Hepatocyte (in vitro differentiated cells): ENCODE results near the gene SELENOM. TPM values are rescaled to one million over a fixed set of nuclear protein-coding genes. Genes with fewer than 3 reads are reported as not detected.
"Not testable (repeated sequence)": the region's sequence is repeated elsewhere in the genome, so short reads cannot be mapped to it uniquely, and the experiment has no call there.

Experiments
- DNase-seq: peaks from one replicate; pipeline ENCODE4 v3.0.0-alpha.2; 2016; ENCODE audit warnings: low spot score
- H2AFZ ChIP-seq: fragments of 200-600 bp; sonication (generic); 2 replicates; pipeline ENCODE4 v1.6.0; 2016; ENCODE audit warnings: antibody characterized with exemption, mild to moderate bottlenecking
- H3K27ac ChIP-seq: fragments of 200-600 bp; sonication (generic); 2 replicates; pipeline ENCODE4 v1.5.1; 2016; ENCODE audit warnings: mild to moderate bottlenecking
- H3K27me3 ChIP-seq: fragments of 200-600 bp; sonication (generic); 2 replicates; pipeline ENCODE4 v1.6.1; 2016
- H3K36me3 ChIP-seq: fragments of 200-600 bp; sonication (generic); replicated peaks from 2 replicates; pipeline ENCODE4 v1.5.1; 2016; ENCODE audit warnings: low read depth; ENCODE audit not compliant: insufficient read depth
- H3K4me1 ChIP-seq: fragments of 200-600 bp; sonication (generic); 2 replicates; pipeline ENCODE4 v1.5.1; 2016; ENCODE audit warnings: mild to moderate bottlenecking, moderate library complexity; ENCODE audit not compliant: insufficient read depth
- H3K4me2 ChIP-seq: fragments of 200-600 bp; sonication (generic); 2 replicates; pipeline ENCODE4 v1.6.0; 2016
- H3K4me3 ChIP-seq: fragments of 200-600 bp; sonication (generic); 2 replicates; pipeline ENCODE4 v1.5.1; 2016; ENCODE audit warnings: mild to moderate bottlenecking
- H3K79me2 ChIP-seq: fragments of 200-600 bp; sonication (generic); 2 replicates; pipeline ENCODE4 v1.6.0; 2017; ENCODE audit warnings: mild to moderate bottlenecking
- H3K9me2 ChIP-seq: fragments of 200-600 bp; sonication (generic); replicated peaks from 2 replicates; pipeline ENCODE4 v1.6.0; 2017; ENCODE audit warnings: mild to moderate bottlenecking; ENCODE audit not compliant: insufficient read depth
- H3K9me3 ChIP-seq: fragments of 200-600 bp; sonication (generic); 2 replicates; pipeline ENCODE4 v1.5.1; 2016; ENCODE audit warnings: low read depth, mild to moderate bottlenecking
- H4K20me1 ChIP-seq: fragments of 200-600 bp; sonication (generic); 2 replicates; pipeline ENCODE4 v1.6.0; 2016; ENCODE audit warnings: mild to moderate bottlenecking; ENCODE audit not compliant: insufficient read depth, poor library complexity, severe bottlenecking
- EZH2 ChIP-seq: fragments of 200-600 bp; sonication (generic); IDR thresholded peaks from 2 replicates; pipeline ENCODE4 v1.6.1; 2016; ENCODE audit warnings: antibody characterized with exemption, mild to moderate bottlenecking, borderline replicate concordance
- EZH2phosphoT487 ChIP-seq: fragments of 200-600 bp; sonication (generic); IDR thresholded peaks from one replicate; pipeline ENCODE4 v1.6.1; 2018; ENCODE audit warnings: antibody characterized with exemption, mild to moderate bottlenecking, low read depth, moderate library complexity; ENCODE audit not compliant: unreplicated experiment, severe bottlenecking
- WGBS: methylation state at CpG from one replicate; pipeline ENCODE4 v1.1.6; 2016; ENCODE audit warnings: low lambda C conversion rate; ENCODE audit errors: missing lambda C conversion rate; 5-methylcytosine and 5-hydroxymethylcytosine counted together
- polyA plus RNA-seq: library from polyadenylated mRNA; unstranded; fragments of >200 nt; fragmentation: Nextera tagmentation; extraction: Ambion mirVana; gene quantifications from 2 replicates; pipeline ENCODE4 v1.2.1, GENCODE V29; 2016
- total RNA-seq: library from RNA; depleted of rRNA; stranded (reverse); fragments of >200 nt; gene quantifications from 2 replicates; pipeline ENCODE4 v1.2.3, GENCODE V29; 2014
- TF ChIP-seq, protein P1 (sequence below): fragments of 200-600 bp; sonication (generic); IDR thresholded peaks from 2 replicates; pipeline ENCODE4 v1.5.1; 2016; ENCODE audit warnings: antibody characterized with exemption, mild to moderate bottlenecking; ENCODE audit not compliant: poor library complexity

SELENOM gene
- total and polyA plus RNA-seq, 2 experiments from 2014 or later: 130 to 240 TPM

GRCh38 chr22:31068970-31069369, 38.4 kb downstream of the SELENOM start:
- H3K4me2 ChIP-seq: no peak overlapping the region
- no peak for DNase-seq
- H3K9me2 ChIP-seq: no peaks in the 10 kb centered on the region
- H3K4me1 ChIP-seq: no peaks in the 10 kb centered on the region
- no peaks in the 10 kb centered on the region for H3K79me2 ChIP-seq
- H3K36me3 ChIP-seq: no peaks in the 10 kb centered on the region
- no peaks in the 10 kb centered on the region for H4K20me1 ChIP-seq
- H3K9me3 ChIP-seq: no peaks in the 10 kb centered on the region
- no peak overlapping the region for H2AFZ ChIP-seq
- TF ChIP-seq EZH2phosphoT487 (no peak), EZH2 (no peak)
- TF ChIP-seq, protein P1, sequence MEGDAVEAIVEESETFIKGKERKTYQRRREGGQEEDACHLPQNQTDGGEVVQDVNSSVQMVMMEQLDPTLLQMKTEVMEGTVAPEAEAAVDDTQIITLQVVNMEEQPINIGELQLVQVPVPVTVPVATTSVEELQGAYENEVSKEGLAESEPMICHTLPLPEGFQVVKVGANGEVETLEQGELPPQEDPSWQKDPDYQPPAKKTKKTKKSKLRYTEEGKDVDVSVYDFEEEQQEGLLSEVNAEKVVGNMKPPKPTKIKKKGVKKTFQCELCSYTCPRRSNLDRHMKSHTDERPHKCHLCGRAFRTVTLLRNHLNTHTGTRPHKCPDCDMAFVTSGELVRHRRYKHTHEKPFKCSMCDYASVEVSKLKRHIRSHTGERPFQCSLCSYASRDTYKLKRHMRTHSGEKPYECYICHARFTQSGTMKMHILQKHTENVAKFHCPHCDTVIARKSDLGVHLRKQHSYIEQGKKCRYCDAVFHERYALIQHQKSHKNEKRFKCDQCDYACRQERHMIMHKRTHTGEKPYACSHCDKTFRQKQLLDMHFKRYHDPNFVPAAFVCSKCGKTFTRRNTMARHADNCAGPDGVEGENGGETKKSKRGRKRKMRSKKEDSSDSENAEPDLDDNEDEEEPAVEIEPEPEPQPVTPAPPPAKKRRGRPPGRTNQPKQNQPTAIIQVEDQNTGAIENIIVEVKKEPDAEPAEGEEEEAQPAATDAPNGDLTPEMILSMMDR: no peak
- H3K27ac ChIP-seq: no peak overlapping the region
- 75% methylated on average over 11 of the region's 11 CpGs for WGBS
- H3K4me3 ChIP-seq: no peak overlapping the region
- no peaks in the 10 kb centered on the region for H3K27me3 ChIP-seq

- no peaks in the 10 kb centered on the region for H4K20me1 ChIP-seq
- H3K4me2 ChIP-seq: no peak overlapping the region
- no peaks in the 10 kb centered on the region for H3K36me3 ChIP-seq
- H3K79me2 ChIP-seq: no peaks in the 10 kb centered on the region
- H3K4me1 ChIP-seq: peaks cover 11% of the 10 kb centered on the region
- no peaks in the 10 kb centered on the region for H3K9me3 ChIP-seq
- TF ChIP-seq, protein P1: no peak
- TF ChIP-seq EZH2phosphoT487: no peak
- no peak for TF ChIP-seq EZH2
- DNase-seq: no peak
- H3K9me2 ChIP-seq: no peaks in the 10 kb centered on the region
- no peak overlapping the region for H2AFZ ChIP-seq
- 95% methylated on average over 6 of the region's 6 CpGs for whole genome bisulfite sequencing
- H3K27ac ChIP-seq: peak overlapping the region; percentile 6
- no peak overlapping the region for H3K4me3 ChIP-seq
- no peaks in the 10 kb centered on the region for H3K27me3 ChIP-seq
These were observed 43.0 kb downstream of the SELENOM start for GRCh38 chr22:31064369-31064768.

GRCh38 chr22:31062566-31063230, 44.7 kb downstream of the SELENOM start:
- DNase-seq: no peak
- Histone ChIP-seq H3K36me3 (no peaks in the 10 kb centered on the region), H3K4me3 (no peak overlapping the region), H3K9me3 (no peaks in the 10 kb centered on the region), H4K20me1 (no peaks in the 10 kb centered on the region), H3K4me1 (peaks cover 15% of the 10 kb centered on the region), H3K79me2 (no peaks in the 10 kb centered on the region), H3K27me3 (no peaks in the 10 kb centered on the region), H2AFZ (no peak overlapping the region), H3K9me2 (no peaks in the 10 kb centered on the region), H3K27ac (no peak overlapping the region), H3K4me2 (no peak overlapping the region)
- WGBS: 58% methylated on average over 2 of the region's 2 CpGs
- no peak for TF ChIP-seq EZH2
- TF ChIP-seq EZH2phosphoT487: no peak
- TF ChIP-seq, protein P1: no peak

GRCh38 chr22:31059663-31060062, 47.7 kb downstream of the SELENOM start:
- not testable (repeated sequence) for DNase-seq, H3K9me2 ChIP-seq, H3K36me3 ChIP-seq, H4K20me1 ChIP-seq, H3K4me2 ChIP-seq, H3K27me3 ChIP-seq, H3K4me3 ChIP-seq, H3K9me3 ChIP-seq, H3K79me2 ChIP-seq
- WGBS: 38% methylated on average over 6 of the region's 6 CpGs
- Histone ChIP-seq H3K27ac (peak overlapping the region; percentile 73), H2AFZ (peak overlapping the region; percentile 33), H3K4me1 (peaks cover 41% of the 10 kb centered on the region)
